DOHH2 (cell line): ENCODE data around the gene ECPAS.

ENCODE experiments used
- H3F3A ChIP-seq: fragments of 200-600 bp; sonication (generic), shearing (Covaris generic); 2 replicates; pipeline ENCODE4 v1.6.0; 2016; ENCODE audit warnings: antibody characterized with exemption, mild to moderate bottlenecking; ENCODE audit not compliant: control insufficient read depth, insufficient read depth
- H3K27ac ChIP-seq: fragments of 200-600 bp; sonication (generic); 2 replicates; pipeline ENCODE4 v1.5.1; 2014; ENCODE audit warnings: low read depth, mild to moderate bottlenecking, low read length, moderate library complexity
- H3K27me3 ChIP-seq: fragments of 200-600 bp; sonication (generic); 2 replicates; pipeline ENCODE4 v1.6.1; 2014; ENCODE audit warnings: mild to moderate bottlenecking, low read length, mixed read lengths; ENCODE audit not compliant: control insufficient read depth
- H3K36me3 ChIP-seq: fragments of 200-600 bp; sonication (generic); 2 replicates; pipeline ENCODE4 v1.6.1; 2014; ENCODE audit warnings: mild to moderate bottlenecking, low read length, moderate library complexity, mixed read lengths; ENCODE audit not compliant: control insufficient read depth
- H3K4me1 ChIP-seq: fragments of 200-600 bp; sonication (generic); 2 replicates; pipeline ENCODE4 v1.6.1; 2014; ENCODE audit warnings: mild to moderate bottlenecking, low read length, mixed read lengths; ENCODE audit not compliant: control insufficient read depth
- H3K4me2 ChIP-seq: fragments of 200-600 bp; sonication (generic); 2 replicates; pipeline ENCODE4 v1.6.0; 2014; ENCODE audit warnings: mild to moderate bottlenecking, low read length, moderate library complexity
- H3K4me3 ChIP-seq: fragments of 200-600 bp; sonication (generic); 2 replicates; pipeline ENCODE4 v1.5.1; 2014; ENCODE audit warnings: mild to moderate bottlenecking, low read length, mixed read lengths
- H3K79me2 ChIP-seq: fragments of 200-600 bp; sonication (generic); 2 replicates; pipeline ENCODE4 v1.6.1; 2014; ENCODE audit warnings: mild to moderate bottlenecking, low read length, mixed read lengths; ENCODE audit not compliant: control insufficient read depth
- H3K9me2 ChIP-seq: fragments of 200-600 bp; sonication (generic); replicated peaks from 2 replicates; pipeline ENCODE4 v1.6.1; 2014; ENCODE audit warnings: mild to moderate bottlenecking, low read length, mixed read lengths; ENCODE audit not compliant: control insufficient read depth
- H3K9me3 ChIP-seq: fragments of 200-600 bp; sonication (generic); 2 replicates; pipeline ENCODE4 v1.6.1; 2014; ENCODE audit warnings: antibody characterized with exemption, low read length, mixed read lengths; ENCODE audit not compliant: control insufficient read depth, insufficient read depth
- H4K20me1 ChIP-seq: fragments of 200-600 bp; sonication (generic); 2 replicates; pipeline ENCODE4 v1.6.0; 2014; ENCODE audit warnings: low read depth, mild to moderate bottlenecking, antibody characterized with exemption, low read length, moderate library complexity; ENCODE audit not compliant: control insufficient read depth, insufficient read depth
- CTCF ChIP-seq: fragments of 200-600 bp; sonication (generic); IDR thresholded peaks from one replicate; pipeline ENCODE4 v1.5.1; 2014; ENCODE audit warnings: antibody characterized with exemption, mild to moderate bottlenecking, low read depth, low read length; ENCODE audit not compliant: poor library complexity, severe bottlenecking
- EZH2phosphoT487 ChIP-seq: fragments of 200-600 bp; sonication (generic); IDR thresholded peaks from 2 replicates; pipeline ENCODE4 v1.6.1; 2017; ENCODE audit warnings: borderline replicate concordance, mild to moderate bottlenecking, antibody characterized with exemption, low read length, moderate library complexity, mixed read lengths

The ECPAS gene

GRCh38 chr9:111456529-111456928 is 27.7 kb downstream of the ECPAS start:
- Histone ChIP-seq H4K20me1 (no peaks in the 10 kb centered on the region), H3K79me2 (peaks cover 99% of the 10 kb centered on the region), H3F3A (no peaks in the 10 kb centered on the region), H3K4me1 (no peaks in the 10 kb centered on the region; the same call in 1 of the 2 replicates), H3K27me3 (no peaks in the 10 kb centered on the region), H3K36me3 (peaks cover 2% of the 10 kb centered on the region; the same call in 1 of the 2 replicates), H3K9me3 (peaks cover 2% of the 10 kb centered on the region; the same call in 1 of the 2 replicates), H3K4me2 (no peak overlapping the region), H3K4me3 (no peak overlapping the region), H3K9me2 (no peaks in the 10 kb centered on the region), H3K27ac (no peak overlapping the region)
- no peak for TF ChIP-seq CTCF
- TF ChIP-seq EZH2phosphoT487: no peak

- TF ChIP-seq EZH2phosphoT487 (no peak), CTCF (no peak)
- H3K9me3 ChIP-seq: no peaks in the 10 kb centered on the region
- H4K20me1 ChIP-seq: no peaks in the 10 kb centered on the region
- no peak overlapping the region for H3K27ac ChIP-seq
- no peak overlapping the region for H3K4me3 ChIP-seq
- H3K36me3 ChIP-seq: peaks cover 4% of the 10 kb centered on the region; the same call in 1 of the 2 replicates
- H3K4me1 ChIP-seq: no peaks in the 10 kb centered on the region; the same call in 1 of the 2 replicates
- H3K9me2 ChIP-seq: no peaks in the 10 kb centered on the region
- peaks cover 96% of the 10 kb centered on the region for H3K79me2 ChIP-seq
- H3K27me3 ChIP-seq: no peaks in the 10 kb centered on the region
- H3F3A ChIP-seq: no peaks in the 10 kb centered on the region
- H3K4me2 ChIP-seq: no peak overlapping the region
Measured at GRCh38 chr9:111455638-111456037, 28.5 kb downstream of the ECPAS start.

GRCh38 chr9:111454751-111455150 is 29.4 kb downstream of the ECPAS start:
- no peak overlapping the region for H3K27ac ChIP-seq
- H3K36me3 ChIP-seq: peaks cover 13% of the 10 kb centered on the region
- no peaks in the 10 kb centered on the region for H3K27me3 ChIP-seq
- no peaks in the 10 kb centered on the region for H3F3A ChIP-seq
- peaks cover 91% of the 10 kb centered on the region for H3K79me2 ChIP-seq
- H3K9me3 ChIP-seq: no peaks in the 10 kb centered on the region
- no peaks in the 10 kb centered on the region for H4K20me1 ChIP-seq
- no peaks in the 10 kb centered on the region for H3K9me2 ChIP-seq
- no peak overlapping the region for H3K4me3 ChIP-seq
- no peak overlapping the region for H3K4me2 ChIP-seq
- H3K4me1 ChIP-seq: no peaks in the 10 kb centered on the region; the same call in 1 of the 2 replicates
- TF ChIP-seq CTCF: no peak
- no peak for TF ChIP-seq EZH2phosphoT487
